Astrocyte of the spinal cord (primary cell): ENCODE results near the gene NEDD4.
A peak's percentile ranks its signal among the peaks of the same experiment; 100 is the strongest.

Experiments
- DNase-seq: peaks from one replicate; pipeline ENCODE4 v3.0.0; 2011; ENCODE audit warnings: low read depth, low spot score
- H3K4me3 ChIP-seq: 2 replicates; pipeline ENCODE4 v1.5.1; 2011; ENCODE audit warnings: low read depth, mild to moderate bottlenecking, low read length, moderate library complexity
- in situ Hi-C: cut with HindIII; loops from 2 replicates; pipeline ENCODE4 v1.10.0; 2017; ENCODE audit warnings: low sequenced_read_pairs
- TF ChIP-seq, protein P1 (sequence below): IDR thresholded peaks from 2 replicates; pipeline ENCODE4 v1.5.1; 2012; ENCODE audit warnings: low read depth, mild to moderate bottlenecking, low read length, inconsistent platforms

NEDD4 gene

DNA sequence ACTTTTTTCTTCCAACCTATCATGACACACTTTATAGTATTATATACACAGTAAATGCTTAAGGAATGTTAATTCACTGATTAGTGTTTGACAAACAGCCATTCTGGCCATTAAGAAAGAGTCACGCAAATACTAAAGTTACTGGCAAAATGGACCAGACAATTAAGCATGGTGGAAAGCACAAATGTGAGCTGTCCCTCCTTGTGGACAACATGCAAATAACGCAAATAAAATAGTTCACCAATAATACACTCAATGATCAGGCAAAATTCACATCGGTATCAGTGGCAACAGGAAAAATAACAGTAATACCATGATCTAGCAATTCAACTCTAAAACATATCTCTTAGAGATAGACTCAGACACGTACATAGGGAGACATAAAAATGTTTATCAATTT, 71.7 kb downstream of the NEDD4 start:
- H3K4me3 ChIP-seq: no peak overlapping the region
- in situ Hi-C loops: no loop called here
- TF ChIP-seq, protein P1, sequence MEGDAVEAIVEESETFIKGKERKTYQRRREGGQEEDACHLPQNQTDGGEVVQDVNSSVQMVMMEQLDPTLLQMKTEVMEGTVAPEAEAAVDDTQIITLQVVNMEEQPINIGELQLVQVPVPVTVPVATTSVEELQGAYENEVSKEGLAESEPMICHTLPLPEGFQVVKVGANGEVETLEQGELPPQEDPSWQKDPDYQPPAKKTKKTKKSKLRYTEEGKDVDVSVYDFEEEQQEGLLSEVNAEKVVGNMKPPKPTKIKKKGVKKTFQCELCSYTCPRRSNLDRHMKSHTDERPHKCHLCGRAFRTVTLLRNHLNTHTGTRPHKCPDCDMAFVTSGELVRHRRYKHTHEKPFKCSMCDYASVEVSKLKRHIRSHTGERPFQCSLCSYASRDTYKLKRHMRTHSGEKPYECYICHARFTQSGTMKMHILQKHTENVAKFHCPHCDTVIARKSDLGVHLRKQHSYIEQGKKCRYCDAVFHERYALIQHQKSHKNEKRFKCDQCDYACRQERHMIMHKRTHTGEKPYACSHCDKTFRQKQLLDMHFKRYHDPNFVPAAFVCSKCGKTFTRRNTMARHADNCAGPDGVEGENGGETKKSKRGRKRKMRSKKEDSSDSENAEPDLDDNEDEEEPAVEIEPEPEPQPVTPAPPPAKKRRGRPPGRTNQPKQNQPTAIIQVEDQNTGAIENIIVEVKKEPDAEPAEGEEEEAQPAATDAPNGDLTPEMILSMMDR: no peak
- no peak for DNase-seq

DNA sequence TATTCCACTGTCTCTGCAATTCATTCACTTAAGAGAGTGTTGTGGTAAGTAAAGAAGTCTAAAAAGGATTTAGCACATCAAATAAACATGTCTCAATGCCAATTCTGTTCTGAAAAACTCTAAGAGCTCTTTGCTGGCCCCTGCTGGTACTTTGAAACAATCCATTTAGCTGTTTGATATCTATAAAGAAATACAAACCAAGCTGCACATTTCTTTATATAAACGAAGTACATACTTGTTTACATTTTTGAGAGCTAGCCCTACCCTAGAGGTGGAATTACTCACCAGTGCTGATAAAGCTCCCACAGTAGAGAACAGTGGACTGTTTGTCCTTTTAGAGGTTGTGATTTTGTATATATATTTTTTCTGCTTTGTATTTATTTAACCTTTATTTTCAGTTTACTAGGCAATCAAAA, 75.5 kb downstream of the NEDD4 start:
- peak; percentile 93 for DNase-seq
- TF ChIP-seq, protein P1: peak; percentile 76

DNA sequence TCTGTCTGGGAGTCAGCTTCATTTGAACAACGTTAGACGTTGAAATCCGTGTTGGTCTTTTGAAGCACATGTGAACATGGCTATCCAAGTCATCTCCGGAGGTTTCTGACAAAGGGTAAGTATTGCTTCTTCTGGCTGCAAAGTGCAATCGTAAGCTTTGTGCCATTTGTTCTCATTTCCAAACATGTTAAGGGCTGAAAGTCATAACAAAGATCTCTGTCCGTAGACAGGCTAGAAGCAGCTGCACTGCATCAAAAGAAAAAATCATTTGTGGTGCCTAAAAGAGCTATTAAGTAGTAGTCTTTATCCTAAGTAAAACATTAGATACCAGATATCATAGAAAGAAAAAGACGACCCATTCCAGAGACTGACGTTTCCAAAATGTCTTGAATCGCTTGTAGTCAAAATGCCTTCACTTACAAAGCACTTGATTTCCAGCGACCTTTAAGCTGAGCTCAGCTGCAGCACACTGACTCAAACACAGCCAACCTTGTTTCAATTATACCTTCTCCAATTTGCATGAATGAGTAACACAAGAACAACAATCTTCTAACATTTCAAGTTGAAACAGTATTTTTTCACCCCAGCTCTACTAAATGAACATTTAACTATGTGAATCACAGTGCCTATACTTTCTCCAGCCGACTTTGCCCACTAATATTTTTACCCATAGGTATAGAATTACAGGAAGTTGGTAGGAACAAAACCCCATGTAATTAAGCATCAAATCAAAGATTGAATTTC, 76.6 kb downstream of the NEDD4 start:
- peak; percentile 85 for DNase-seq
- TF ChIP-seq, protein P1: no peak
- in situ Hi-C loops: no loop called here
- peak overlapping the region; percentile 42 for H3K4me3 ChIP-seq

More for the DNA sequence above, 75.5 kb downstream of the NEDD4 start:
- no peak overlapping the region for H3K4me3 ChIP-seq
- in situ Hi-C loops: no loop called here

DNA sequence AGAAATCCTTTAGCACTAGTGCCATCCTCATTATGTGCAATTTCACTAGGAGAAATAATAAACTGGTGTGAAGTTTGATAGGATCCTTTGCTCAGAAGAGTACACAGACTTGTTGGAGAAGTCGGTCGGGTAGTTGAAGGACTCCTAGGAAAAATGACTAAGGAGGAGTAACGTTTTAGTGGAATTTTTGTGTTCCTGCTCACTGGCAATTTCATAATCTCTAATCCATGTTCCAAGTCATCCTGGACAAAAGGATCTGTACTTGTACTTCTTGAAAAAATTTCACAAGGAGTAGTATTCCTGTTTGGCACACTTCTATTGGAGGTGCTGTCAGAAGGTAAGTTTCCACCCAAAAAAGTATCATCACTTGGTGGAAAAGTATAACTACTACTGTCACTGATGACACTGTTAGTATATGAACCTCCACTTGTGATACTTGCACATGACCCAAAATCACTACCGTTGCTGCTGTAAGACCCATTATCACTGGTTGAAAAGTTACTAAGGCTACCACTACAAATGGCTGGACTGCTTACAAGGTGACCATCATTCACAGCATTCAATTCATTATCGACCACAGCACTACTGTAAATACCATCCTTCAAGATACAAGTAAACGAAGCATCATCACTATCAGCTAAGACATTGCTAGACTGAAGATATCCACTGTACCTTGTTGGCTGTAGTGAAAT, 77.4 kb downstream of the NEDD4 start:
- no peak for DNase-seq
- in situ Hi-C loops: no loop called here
- TF ChIP-seq, protein P1: no peak
- H3K4me3 ChIP-seq: peak overlapping the region; percentile 42

DNA sequence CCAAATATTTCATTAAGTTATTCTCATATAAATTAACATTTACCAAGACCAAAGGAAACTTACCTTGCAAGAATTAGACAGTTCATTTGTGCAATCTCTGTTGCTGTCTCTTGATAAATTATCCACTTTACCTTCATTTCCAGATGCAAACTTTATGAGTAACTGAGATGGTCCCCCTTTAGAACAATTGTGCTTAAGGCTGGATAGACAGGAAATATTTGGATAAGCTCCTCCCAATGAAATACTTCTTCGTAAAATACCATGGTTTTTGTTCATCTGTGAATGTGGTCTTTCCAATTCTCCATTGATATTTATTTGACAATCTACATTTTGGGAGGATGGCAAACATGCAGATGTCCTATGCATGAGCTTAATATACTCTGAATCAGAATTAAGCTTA, 78.2 kb downstream of the NEDD4 start:
- in situ Hi-C loops: no loop called here
- peak overlapping the region; percentile 42 for H3K4me3 ChIP-seq
- DNase-seq: peak; percentile 39
- TF ChIP-seq, protein P1: no peak

DNA sequence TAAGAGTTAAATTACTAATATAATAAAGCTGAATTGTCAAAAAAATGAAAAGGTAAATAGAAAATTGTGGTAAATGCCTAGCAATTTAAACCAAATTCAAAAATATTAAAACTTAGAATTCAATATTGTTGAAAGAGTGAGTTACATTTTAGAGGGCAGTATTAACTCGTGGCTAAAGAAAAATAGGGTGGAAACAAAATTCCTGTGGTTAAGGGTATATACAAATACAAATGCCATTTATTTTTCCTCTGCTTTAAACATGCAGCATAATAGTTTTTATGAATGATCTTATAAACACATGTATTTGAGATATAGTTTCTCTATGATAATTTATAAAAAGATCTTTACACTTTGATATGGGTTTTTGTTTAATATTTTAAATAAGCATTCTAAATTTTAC, 79.0 kb downstream of the NEDD4 start:
- TF ChIP-seq, protein P1: no peak
- peak overlapping the region; percentile 42 for H3K4me3 ChIP-seq
- peak; percentile 39 for DNase-seq
- in situ Hi-C loops: no loop called here
